H9 (cell line): ENCODE results near the gene MRPL23. TPM values are rescaled to one million over a fixed set of nuclear protein-coding genes. Genes with fewer than 3 reads are reported as not detected.

Source experiments
- DNase-seq: peaks from one replicate; pipeline ENCODE4 v3.0.0-alpha.2; 2017
- H2AFZ ChIP-seq: one replicate; pipeline ENCODE4 v1.6.1; 2013; ENCODE audit warnings: mild to moderate bottlenecking, low read length, control low read depth, moderate library complexity
- H2AK5ac ChIP-seq: 2 replicates; pipeline ENCODE4 v1.6.1; 2013; ENCODE audit warnings: low read length, control low read depth, mixed read lengths; ENCODE audit not compliant: insufficient read length
- H2BK120ac ChIP-seq: one replicate; pipeline ENCODE4 v1.6.1; 2013; ENCODE audit warnings: low read depth, mild to moderate bottlenecking, low read length, control low read depth, inconsistent platforms; ENCODE audit not compliant: poor library complexity, severe bottlenecking
- H2BK12ac ChIP-seq: 2 replicates; pipeline ENCODE4 v1.6.1; 2013; ENCODE audit warnings: low read length, control low read depth, mixed read lengths, low read depth; ENCODE audit not compliant: insufficient read length
- H2BK15ac ChIP-seq: 2 replicates; pipeline ENCODE4 v1.6.1; 2013; ENCODE audit warnings: low read depth, low read length, control low read depth
- H2BK20ac ChIP-seq: one replicate; pipeline ENCODE4 v1.6.1; 2013; ENCODE audit warnings: low read depth, mild to moderate bottlenecking, low read length, control low read depth, inconsistent platforms; ENCODE audit not compliant: poor library complexity, severe bottlenecking
- H2BK5ac ChIP-seq: 2 replicates; pipeline ENCODE4 v1.6.1; 2013; ENCODE audit warnings: low read length, control low read depth, mixed read lengths; ENCODE audit not compliant: insufficient read length
- H3K14ac ChIP-seq: 2 replicates; pipeline ENCODE4 v1.6.1; 2013; ENCODE audit warnings: low read length, control low read depth; ENCODE audit not compliant: insufficient read depth
- H3K18ac ChIP-seq: 2 replicates; pipeline ENCODE4 v1.6.1; 2013; ENCODE audit warnings: low read depth, mild to moderate bottlenecking, mixed read lengths, low read length, control low read depth; ENCODE audit not compliant: insufficient read length
- H3K23ac ChIP-seq: 2 replicates; pipeline ENCODE4 v1.6.1; 2013; ENCODE audit warnings: low read length, control low read depth, mixed read lengths, low read depth; ENCODE audit not compliant: insufficient read length
- H3K23me2 ChIP-seq: 2 replicates; pipeline ENCODE4 v1.6.1; 2013; ENCODE audit warnings: low read depth, mild to moderate bottlenecking, mixed read lengths, low read length, control low read depth; ENCODE audit not compliant: insufficient read length, poor library complexity, severe bottlenecking
- H3K27ac ChIP-seq: 2 replicates; pipeline ENCODE4 v1.5.1; 2013; ENCODE audit warnings: low read length, control low read depth, mixed read lengths, low read depth; ENCODE audit not compliant: insufficient read length
- H3K27me3 ChIP-seq: 2 replicates; pipeline ENCODE4 v1.6.1; 2013; ENCODE audit warnings: low read length, control low read depth, inconsistent platforms; ENCODE audit not compliant: insufficient read depth
- H3K4ac ChIP-seq: 2 replicates; pipeline ENCODE4 v1.6.1; 2013; ENCODE audit warnings: low read depth, mild to moderate bottlenecking, control low read depth, inconsistent platforms, low read length, moderate library complexity
- H3K4me1 ChIP-seq: 2 replicates; pipeline ENCODE4 v1.6.1; 2013; ENCODE audit warnings: low read length, control low read depth, inconsistent platforms; ENCODE audit not compliant: insufficient read depth
- H3K4me2 ChIP-seq: 2 replicates; pipeline ENCODE4 v1.6.1; 2013; ENCODE audit warnings: low read length, control low read depth, mixed read lengths; ENCODE audit not compliant: insufficient read length, insufficient read depth
- H3K56ac ChIP-seq: 2 replicates; pipeline ENCODE4 v1.6.1; 2013; ENCODE audit warnings: low read depth, mild to moderate bottlenecking, mixed read lengths, low read length, control low read depth; ENCODE audit not compliant: insufficient read length
- H3K79me1 ChIP-seq: 2 replicates; pipeline ENCODE4 v1.6.1; 2013; ENCODE audit warnings: low read depth, mild to moderate bottlenecking, moderate library complexity, low read length, control low read depth, inconsistent platforms; ENCODE audit not compliant: insufficient read depth, poor library complexity, severe bottlenecking
- H3K79me2 ChIP-seq: 2 replicates; pipeline ENCODE4 v1.6.1; 2013; ENCODE audit warnings: low read length, control low read depth, inconsistent platforms; ENCODE audit not compliant: insufficient read depth
- H3K9ac ChIP-seq: 2 replicates; pipeline ENCODE4 v1.6.1; 2013; ENCODE audit warnings: low read length, control low read depth, mixed read lengths; ENCODE audit not compliant: insufficient read length; ENCODE audit errors: extremely low read depth
- H3K9me3 ChIP-seq: one replicate; pipeline ENCODE4 v1.6.1; 2013; ENCODE audit warnings: low read depth, low read length, inconsistent platforms; ENCODE audit not compliant: control insufficient read depth
- H3T11ph ChIP-seq: one replicate; pipeline ENCODE4 v1.6.1; 2013; ENCODE audit warnings: mild to moderate bottlenecking, low read length, control low read depth, inconsistent platforms
- H4K20me1 ChIP-seq: one replicate; pipeline ENCODE4 v1.6.1; 2013; ENCODE audit not compliant: control insufficient read depth, insufficient read length, insufficient read depth
- H4K5ac ChIP-seq: 2 replicates; pipeline ENCODE4 v1.6.1; 2013; ENCODE audit warnings: low read depth, mild to moderate bottlenecking, mixed read lengths, low read length, control low read depth; ENCODE audit not compliant: insufficient read length
- H4K8ac ChIP-seq: replicated peaks from 2 replicates; pipeline ENCODE4 v1.6.1; 2013; ENCODE audit warnings: low read length, control low read depth, mixed read lengths, low read depth; ENCODE audit not compliant: insufficient read length
- H4K91ac ChIP-seq: 2 replicates; pipeline ENCODE4 v1.6.1; 2013; ENCODE audit warnings: low read depth, mild to moderate bottlenecking, moderate library complexity, mixed read lengths, low read length, control low read depth; ENCODE audit not compliant: insufficient read length
- H3K27ac Mint-ChIP-seq, 3 experiments: 2 replicates in 2 of 3; 3 replicates in 1 of 3; pipeline ENCODE4 v1.8.0; 2020 to 2021; ENCODE audit warnings: mixed read lengths in 3 of 3, mild to moderate bottlenecking in 1 of 3, moderate library complexity in 1 of 3
- H3K27me3 Mint-ChIP-seq: 2 replicates; pipeline ENCODE4 v1.8.0; 2021; ENCODE audit warnings: low read depth, mild to moderate bottlenecking, moderate library complexity, mixed read lengths
- H3K36me3 Mint-ChIP-seq, 3 experiments: 2 replicates in 2 of 3; 3 replicates in 1 of 3; pipeline ENCODE4 v1.8.0; 2020 to 2021; ENCODE audit warnings: low read depth in 3 of 3, mixed read lengths in 3 of 3; ENCODE audit not compliant: insufficient read depth in 1 of 3
- H3K4me1 Mint-ChIP-seq, 2 experiments: 2 replicates each; pipeline ENCODE4 v1.8.0; 2020; ENCODE audit warnings: mixed read lengths in 2 of 2
- H3K4me3 Mint-ChIP-seq, 2 experiments: 2 replicates in 1 of 2; 3 replicates in 1 of 2; pipeline ENCODE4 v1.8.0; 2020 to 2021; ENCODE audit warnings: mild to moderate bottlenecking in 2 of 2, mixed read lengths in 2 of 2, moderate library complexity in 1 of 2
- H3K9me3 Mint-ChIP-seq, 2 experiments: 2 replicates in 1 of 2; 3 replicates in 1 of 2; pipeline ENCODE4 v1.8.0; 2020; ENCODE audit warnings: mild to moderate bottlenecking in 2 of 2, mixed read lengths in 2 of 2, moderate library complexity in 1 of 2
- CTCF ChIP-seq: fragments of 200-600 bp; sonication (generic); conservative IDR thresholded peaks from 3 replicates; pipeline ENCODE4 v1.8.0; 2021; ENCODE audit warnings: antibody characterized with exemption, mild to moderate bottlenecking
- WGBS: extraction: QIAGEN DNeasy Blood & Tissue Kit; methylation state at CpG from one replicate; pipeline ENCODE4 v1.1.7; 2013; ENCODE audit warnings: missing lambda C conversion rate, low lambda C conversion rate, mixed read lengths; ENCODE audit not compliant: insufficient read length; ENCODE audit errors: extremely low coverage; 5-methylcytosine and 5-hydroxymethylcytosine counted together
- total RNA-seq: library from RNA; stranded (reverse); gene quantifications from 2 replicates; pipeline ENCODE4 v1.2.1, GENCODE V29; 2021

Gene MRPL23
- total RNA-seq, 1 experiment from 2014 or later: 67.3 TPM

DNA sequence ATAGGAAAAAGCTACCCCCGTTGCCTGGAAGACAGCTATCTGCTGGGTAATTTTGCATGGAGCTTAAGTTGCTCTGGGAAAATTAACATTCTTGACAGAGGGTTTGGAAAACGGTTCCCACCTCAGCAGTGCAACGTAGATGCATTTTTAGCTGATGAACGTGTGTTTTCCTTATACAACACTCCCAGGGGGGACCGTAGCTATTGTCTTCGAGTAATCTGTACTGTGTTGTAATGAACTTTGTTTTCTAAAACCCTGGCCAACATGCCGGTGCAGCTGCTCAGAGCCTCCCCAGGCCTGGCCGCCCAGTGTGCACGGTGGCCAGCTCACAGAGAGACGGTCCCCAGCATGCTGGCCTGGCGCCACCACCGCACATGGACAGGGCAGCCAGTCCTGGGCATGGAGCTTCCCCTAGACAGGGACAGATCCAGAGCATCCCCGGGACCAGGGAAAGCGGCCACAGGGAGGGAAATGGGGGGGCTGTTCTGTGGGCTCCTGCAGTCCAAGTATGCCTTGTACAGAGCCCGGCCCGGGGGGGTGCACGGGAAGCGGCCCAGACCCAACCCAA lies 25.5 kb upstream of the MRPL23 start:
- H2BK5ac ChIP-seq: no peak overlapping the region
- H2BK20ac ChIP-seq: no peak overlapping the region
- Mint-ChIP-seq H3K36me3 (no peaks in the 10 kb centered on the region), H3K27me3 (peaks cover 15% of the 10 kb centered on the region), H3K27ac (peak overlapping the region in 1 of 3 experiments; percentile 76; a peak in 1 of 7 replicates), H3K9me3 (no peaks in the 10 kb centered on the region; a peak in 1 of 5 replicates), H3K4me1 (peaks cover 3 to 6% of the 10 kb centered on the region in 2 experiments; a peak in 3 of 4 replicates), H3K4me3 (no peak overlapping the region)
- H4K91ac ChIP-seq: no peak overlapping the region
- H3K9me3 ChIP-seq: no peaks in the 10 kb centered on the region
- no peak overlapping the region for H4K8ac ChIP-seq
- H3K27me3 ChIP-seq: no peaks in the 10 kb centered on the region
- H2BK15ac ChIP-seq: no peak overlapping the region
- no peak overlapping the region for H3K9ac ChIP-seq
- no CpG with 5 or more reads among the region's 18 CpGs for WGBS
- no peak overlapping the region for H2AFZ ChIP-seq
- H2BK120ac ChIP-seq: no peak overlapping the region
- no peak overlapping the region for H3K23ac ChIP-seq
- H3K56ac ChIP-seq: no peak overlapping the region
- H3K14ac ChIP-seq: no peak overlapping the region
- H3K4ac ChIP-seq: no peak overlapping the region
- no peak overlapping the region for H4K5ac ChIP-seq
- H3T11ph ChIP-seq: no peak overlapping the region
- H3K4me2 ChIP-seq: no peak overlapping the region
- no peaks in the 10 kb centered on the region for H3K79me1 ChIP-seq
- H3K27ac ChIP-seq: no peak overlapping the region
- no peaks in the 10 kb centered on the region for H3K79me2 ChIP-seq
- no peak for TF ChIP-seq CTCF
- no peak for DNase-seq
- H2AK5ac ChIP-seq: no peak overlapping the region
- H2BK12ac ChIP-seq: no peak overlapping the region
- no peaks in the 10 kb centered on the region for H3K4me1 ChIP-seq
- no peak overlapping the region for H3K18ac ChIP-seq
- no peaks in the 10 kb centered on the region for H3K23me2 ChIP-seq
- no peaks in the 10 kb centered on the region for H4K20me1 ChIP-seq
